Osteocyte (in vitro differentiated cells): Measurements from ENCODE around the gene ABCA13. TPM values are rescaled to one million over a fixed set of nuclear protein-coding genes. Genes with fewer than 3 reads are reported as not detected.

Experiments
- DNase-seq: peaks from one replicate; pipeline ENCODE4 v3.0.0; 2021; ENCODE audit warnings: mixed read lengths; ENCODE audit not compliant: unreplicated experiment; ENCODE audit errors: extremely low spot score
- H3K27ac Mint-ChIP-seq: one replicate; pipeline ENCODE4 v1.8.0; 2021; ENCODE audit warnings: mild to moderate bottlenecking, mixed read lengths; ENCODE audit not compliant: unreplicated experiment
- H3K27me3 Mint-ChIP-seq: one replicate; pipeline ENCODE4 v1.8.0; 2021; ENCODE audit warnings: mixed read lengths; ENCODE audit not compliant: unreplicated experiment
- H3K36me3 Mint-ChIP-seq: one replicate; pipeline ENCODE4 v1.8.0; 2021; ENCODE audit warnings: mixed read lengths; ENCODE audit not compliant: unreplicated experiment
- H3K4me1 Mint-ChIP-seq: one replicate; pipeline ENCODE4 v1.8.0; 2021; ENCODE audit warnings: mixed read lengths; ENCODE audit not compliant: unreplicated experiment
- H3K4me3 Mint-ChIP-seq: one replicate; pipeline ENCODE4 v1.8.0; 2021; ENCODE audit warnings: mild to moderate bottlenecking, moderate library complexity, mixed read lengths; ENCODE audit not compliant: unreplicated experiment
- H3K9me3 Mint-ChIP-seq: one replicate; pipeline ENCODE4 v1.8.0; 2021; ENCODE audit warnings: mixed read lengths; ENCODE audit not compliant: unreplicated experiment
- CTCF ChIP-seq: fragments of 200-600 bp; sonication (generic); IDR thresholded peaks from 2 replicates; pipeline ENCODE4 v1.5.0; 2021; ENCODE audit warnings: antibody characterized with exemption, mild to moderate bottlenecking, moderate library complexity
- total RNA-seq: library from RNA; stranded (reverse); gene quantifications from 2 replicates; pipeline ENCODE4 v1.2.1, GENCODE V29; 2021

The ABCA13 gene
- total RNA-seq, 1 donor from 2014 or later = 1.1 TPM

DNA sequence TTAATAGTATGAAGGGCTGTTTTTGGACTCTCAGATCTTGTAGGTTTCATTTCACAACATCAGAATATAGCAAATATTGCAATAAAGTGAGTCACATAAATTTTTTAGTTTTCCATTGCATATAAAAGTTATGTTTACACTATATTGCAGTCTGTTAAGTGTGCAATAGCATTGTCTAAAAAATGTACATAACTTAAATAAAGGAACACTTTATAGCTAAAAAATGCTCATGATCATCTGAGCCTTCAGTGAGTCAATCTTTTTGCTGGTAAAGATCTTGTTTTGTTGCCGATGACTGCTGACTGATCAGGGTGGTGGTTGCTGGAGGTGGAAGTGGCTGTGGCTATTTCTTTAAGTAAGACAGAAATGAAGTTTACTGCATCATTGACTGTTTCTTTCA lies 42.0 kb downstream of the ABCA13 start:
- no peak overlapping the region for H3K4me3 Mint-ChIP-seq
- H3K9me3 Mint-ChIP-seq = peaks cover 15% of the 10 kb centered on the region
- peaks cover 56% of the 10 kb centered on the region for H3K27me3 Mint-ChIP-seq
- no peak for DNase-seq
- H3K27ac Mint-ChIP-seq = no peak overlapping the region
- H3K36me3 Mint-ChIP-seq = peaks cover 4% of the 10 kb centered on the region
- H3K4me1 Mint-ChIP-seq = no peaks in the 10 kb centered on the region
- no peak for TF ChIP-seq CTCF

DNA sequence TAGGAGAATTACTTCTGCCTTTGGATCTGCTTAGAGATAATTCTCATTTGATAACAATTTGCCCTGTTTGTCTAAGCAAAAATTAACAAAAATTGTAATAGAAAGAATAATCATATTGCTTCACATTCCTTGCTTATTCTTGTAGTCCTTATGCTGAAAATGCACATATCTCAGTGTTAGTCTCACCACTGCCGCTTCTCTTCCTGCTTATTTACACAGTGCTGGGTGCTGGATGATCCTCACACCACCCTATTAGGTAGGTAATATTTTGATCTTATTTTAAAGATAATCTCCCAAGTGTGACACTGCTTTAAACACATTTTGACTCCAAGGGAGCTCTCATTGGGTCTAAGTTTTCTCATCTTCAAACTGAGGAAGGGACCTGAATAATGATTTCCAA lies 46.0 kb downstream of the ABCA13 start:
- no peak for TF ChIP-seq CTCF

GRCh38 chr7:48217753-48218152 lies 46.5 kb downstream of the ABCA13 start:
- peaks cover 2% of the 10 kb centered on the region for H3K36me3 Mint-ChIP-seq
- no peak overlapping the region for H3K27ac Mint-ChIP-seq
- H3K4me1 Mint-ChIP-seq = no peaks in the 10 kb centered on the region
- H3K4me3 Mint-ChIP-seq = no peak overlapping the region
- H3K9me3 Mint-ChIP-seq = peaks cover 7% of the 10 kb centered on the region
- no peak for TF ChIP-seq CTCF
- peaks cover 57% of the 10 kb centered on the region for H3K27me3 Mint-ChIP-seq
- DNase-seq = no peak

More for the DNA sequence above, 46.0 kb downstream of the ABCA13 start:
- no peak overlapping the region for H3K27ac Mint-ChIP-seq
- no peak for DNase-seq
- peaks cover 52% of the 10 kb centered on the region for H3K27me3 Mint-ChIP-seq
- H3K4me3 Mint-ChIP-seq = no peak overlapping the region
- peaks cover 11% of the 10 kb centered on the region for H3K9me3 Mint-ChIP-seq
- H3K4me1 Mint-ChIP-seq = no peaks in the 10 kb centered on the region
- peaks cover 2% of the 10 kb centered on the region for H3K36me3 Mint-ChIP-seq

DNA sequence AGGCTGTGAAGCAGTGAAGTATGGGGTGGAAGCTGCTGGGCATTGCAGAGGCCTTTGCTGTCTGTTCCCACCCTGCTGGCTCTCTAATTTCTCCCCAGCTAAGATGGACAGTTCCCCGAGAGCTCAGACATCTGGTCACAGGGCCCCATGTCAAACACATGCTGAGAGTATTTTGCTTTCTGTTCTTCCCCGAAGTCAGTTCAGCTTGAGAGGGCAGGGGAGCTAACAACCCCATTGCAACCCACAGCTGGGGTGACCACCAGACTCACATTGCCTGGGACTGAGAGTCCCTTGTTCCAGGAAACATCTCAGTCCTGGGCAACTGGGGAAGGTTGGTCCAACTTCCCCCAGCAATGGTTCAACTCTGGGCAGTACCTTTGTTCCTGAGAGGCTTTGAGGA lies 52.8 kb downstream of the ABCA13 start:
- Mint-ChIP-seq H3K27ac (no peak overlapping the region), H3K4me1 (no peaks in the 10 kb centered on the region), H3K4me3 (no peak overlapping the region), H3K36me3 (no peaks in the 10 kb centered on the region), H3K9me3 (no peaks in the 10 kb centered on the region), H3K27me3 (peaks cover 47% of the 10 kb centered on the region)
- no peak for DNase-seq
- TF ChIP-seq CTCF = no peak

DNA sequence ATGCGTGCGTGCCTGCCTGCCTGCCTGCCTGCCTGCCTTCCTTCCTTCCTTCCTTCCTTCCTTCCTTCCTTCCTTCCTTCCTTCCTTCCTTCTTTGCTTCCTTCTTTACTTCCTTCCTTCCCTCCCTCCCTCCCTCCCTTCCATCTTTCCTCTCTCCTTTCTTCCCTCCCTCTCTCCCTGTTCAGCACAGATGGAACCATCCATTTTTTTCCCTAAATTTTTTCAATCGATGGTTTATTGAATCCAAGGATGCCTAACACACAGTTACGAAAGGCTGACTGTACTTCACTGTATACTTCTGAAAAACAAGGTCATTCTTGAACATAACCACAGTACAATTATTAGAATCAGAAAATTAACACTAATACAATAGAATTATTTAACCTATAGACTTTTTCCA lies 53.8 kb downstream of the ABCA13 start:
- Mint-ChIP-seq H3K4me3 (no peak overlapping the region), H3K27me3 (peaks cover 41% of the 10 kb centered on the region), H3K36me3 (no peaks in the 10 kb centered on the region), H3K27ac (no peak overlapping the region), H3K4me1 (no peaks in the 10 kb centered on the region), H3K9me3 (no peaks in the 10 kb centered on the region)
- no peak for DNase-seq
- TF ChIP-seq CTCF = no peak
